HCT116 (cell line): ENCODE measurements around the gene CD109. TPM values are rescaled to one million over a fixed set of nuclear protein-coding genes. Genes with fewer than 3 reads are reported as not detected.

Experiments used
- ATAC-seq: fragments of 200-7000 bp; cut with Tn5 transposase; 2 replicates; pipeline ENCODE4 v1.9.1; 2020; ENCODE audit warnings: mild to moderate bottlenecking, moderate library complexity
- BruUV-seq: library from RNA; stranded (reverse); fragments of 400-500 nt; replicated peaks from 2 replicates; lab custom pipeline; 2021; lab: Mats Ljungman, UMichigan
- CTCF ChIA-PET: fragments of 300-600 bp; sonication (Branson Sonifier 250); formaldehyde crosslinking; loops from one replicate; lab custom pipeline; 2021; ENCODE audit warnings: antibody characterized with exemption; lab: Charles Lee
- POLR2A ChIA-PET: fragments of 300-600, 350-600 bp; sonication (Branson Sonifier 250); formaldehyde crosslinking; loops from one replicate; lab custom pipeline; 2021; ENCODE audit warnings: antibody characterized with exemption; lab: Charles Lee
- RAD21 ChIA-PET, 2 experiments: fragments of 300-600 bp; sonication (Branson Sonifier 250); formaldehyde crosslinking; loops; one replicate each; lab custom pipeline; 2023; ENCODE audit warnings: low total read pairs in 2 of 2; ENCODE audit not compliant: uncharacterized antibody in 2 of 2, unreplicated experiment in 2 of 2, low non-redundant PET in 1 of 2; lab: Charles Lee
- DNase-seq: peaks from one replicate; pipeline ENCODE4 v3.0.0-alpha.2; 2010; ENCODE audit warnings: low read depth, low spot score
- H2AFZ ChIP-seq: fragments of 200-600 bp; shearing (Covaris generic), sonication (generic); 2 replicates; pipeline ENCODE4 v1.6.1; 2017; ENCODE audit warnings: low read depth, mixed run types, mixed read lengths, antibody characterized with exemption, low read length; ENCODE audit not compliant: poor library complexity, severe bottlenecking
- H3K27ac ChIP-seq: 2 replicates; pipeline ENCODE4 v1.5.1; 2012; ENCODE audit warnings: low read depth, low read length
- H3K27me3 ChIP-seq: fragments of 200-600 bp; sonication (generic); 2 replicates; pipeline ENCODE4 v1.6.1; 2016; ENCODE audit warnings: mixed run types, low read length, mixed read lengths; ENCODE audit not compliant: insufficient read depth
- H3K36me3 ChIP-seq, 2 experiments: fragments of 200-500 bp in 1 of 2; fragments of 200-600 bp in 1 of 2; sonication (Bioruptor generic) in 1 of 2; sonication (generic) in 1 of 2; 2 replicates each; pipeline versions ENCODE4 v1.5.1 to v1.6.1; 2014 to 2016; ENCODE audit warnings: low read length in 2 of 2, inconsistent platforms in 1 of 2, mixed read lengths in 1 of 2, mixed run types in 1 of 2; ENCODE audit not compliant: insufficient read depth in 2 of 2, control insufficient read depth in 1 of 2
- H3K4me1 ChIP-seq, 2 experiments: fragments of 200-600 bp in 1 of 2; sonication (generic) in 1 of 2; 2 replicates each; pipeline versions ENCODE4 v1.5.1 to v1.6.1; 2012 to 2017; ENCODE audit warnings: low read length in 2 of 2, inconsistent platforms in 1 of 2, mild to moderate bottlenecking in 1 of 2, mixed read lengths in 1 of 2, mixed run types in 1 of 2, moderate library complexity in 1 of 2; ENCODE audit not compliant: insufficient read depth in 2 of 2, control insufficient read depth in 1 of 2
- H3K4me2 ChIP-seq: fragments of 200-600 bp; sonication (generic); 2 replicates; pipeline ENCODE4 v1.6.1; 2017; ENCODE audit warnings: mixed run types, low read length, mixed read lengths
- H3K4me3 ChIP-seq, 2 experiments: fragments of 200-600 bp in 1 of 2; sonication (generic) in 1 of 2; replicated peaks in 1 of 2; 2 replicates each; pipeline ENCODE4 v1.5.1; 2011 to 2016; ENCODE audit warnings: low read length in 2 of 2, control low read depth in 1 of 2, low read depth in 1 of 2, mild to moderate bottlenecking in 1 of 2, mixed read lengths in 1 of 2, mixed run types in 1 of 2
- H3K79me2 ChIP-seq: fragments of 200-600 bp; sonication (generic); 2 replicates; pipeline ENCODE4 v1.6.1; 2017; ENCODE audit warnings: mild to moderate bottlenecking, mixed run types, low read length, moderate library complexity, mixed read lengths; ENCODE audit not compliant: insufficient read depth
- H3K9ac ChIP-seq: fragments of 200-600 bp; sonication (generic); 2 replicates; pipeline ENCODE4 v1.6.1; 2016; ENCODE audit warnings: low read length, mixed read lengths
- H3K9me2 ChIP-seq: fragments of 200-600 bp; sonication (generic), shearing (Covaris generic); 2 replicates; pipeline ENCODE4 v1.6.1; 2017; ENCODE audit warnings: mixed run types, mild to moderate bottlenecking, moderate library complexity; ENCODE audit not compliant: insufficient read depth
- H3K9me3 ChIP-seq, 2 experiments: fragments of 200-500 bp in 1 of 2; fragments of 200-600 bp in 1 of 2; sonication (Bioruptor generic) in 1 of 2; sonication (generic) in 1 of 2; 2 replicates each; pipeline ENCODE4 v1.6.1; 2014 to 2017; ENCODE audit warnings: low read length in 2 of 2, mixed read lengths in 2 of 2, inconsistent platforms in 1 of 2, low read depth in 1 of 2, mild to moderate bottlenecking in 1 of 2, mixed run types in 1 of 2, moderate library complexity in 1 of 2; ENCODE audit not compliant: control insufficient read depth in 1 of 2, insufficient read depth in 1 of 2
- H4K20me1 ChIP-seq: fragments of 200-600 bp; sonication (generic), shearing (Covaris generic); 2 replicates; pipeline ENCODE4 v1.6.1; 2017; ENCODE audit warnings: mixed run types, mild to moderate bottlenecking, moderate library complexity; ENCODE audit not compliant: insufficient read depth
- CEBPB ChIP-seq: IDR thresholded peaks from 2 replicates; pipeline ENCODE4 v1.6.1; 2012; ENCODE audit warnings: low read depth
- EGR1 ChIP-seq: IDR thresholded peaks from 2 replicates; pipeline ENCODE4 v1.6.1; 2012; ENCODE audit warnings: low read depth
- ELF1 ChIP-seq: IDR thresholded peaks from 2 replicates; pipeline ENCODE4 v1.6.1; 2012; ENCODE audit warnings: low read depth, borderline replicate concordance
- FOSL1 ChIP-seq: IDR thresholded peaks from 2 replicates; pipeline ENCODE4 v1.6.1; 2012; ENCODE audit warnings: low read depth
- POLR2A ChIP-seq: IDR thresholded peaks from 2 replicates; pipeline ENCODE4 v1.7.0; 2011; ENCODE audit warnings: borderline replicate concordance; ENCODE audit not compliant: insufficient read depth, insufficient read length; ENCODE audit errors: extremely low read depth
- RAD21 ChIP-seq: IDR thresholded peaks from 2 replicates; pipeline ENCODE4 v1.6.1; 2012; ENCODE audit warnings: low read depth, mild to moderate bottlenecking
- REST ChIP-seq: IDR thresholded peaks from 2 replicates; pipeline ENCODE4 v1.6.1; 2012; ENCODE audit warnings: low read depth
- SIN3A ChIP-seq: IDR thresholded peaks from 2 replicates; pipeline ENCODE4 v1.6.1; 2012; ENCODE audit warnings: low read depth
- SP1 ChIP-seq: IDR thresholded peaks from 2 replicates; pipeline ENCODE4 v1.6.1; 2012; ENCODE audit warnings: low read depth
- ZNF274 ChIP-seq: fragments of 200-500 bp; sonication (Bioruptor generic); IDR thresholded peaks from 2 replicates; pipeline ENCODE4 v1.6.1; 2014; ENCODE audit warnings: mild to moderate bottlenecking, low read depth, low read length, inconsistent platforms
- intact Hi-C: fragments of 100-400 bp; cut with micrococcal nuclease; formaldehyde crosslinking; loops from 2 replicates; pipeline ENCODE4 v1.10.0; 2022
- total RNA-seq: library from RNA; stranded (reverse); gene quantifications from one replicate; pipeline ENCODE4 v1.2.1, GENCODE V29; 2021; ENCODE audit not compliant: unreplicated experiment
- TF ChIP-seq, protein P1 (sequence below), 3 experiments: fragments of 200-600 bp in 1 of 3; sonication (generic) in 1 of 3; IDR thresholded peaks in 2 of 3; conservative IDR thresholded peaks in 1 of 3; 2 replicates each; pipeline ENCODE4 v1.5.1; 2012 to 2017; ENCODE audit warnings: low read depth in 2 of 3, low read length in 2 of 3, antibody characterized with exemption in 1 of 3, borderline replicate concordance in 1 of 3, control low read depth in 1 of 3, mild to moderate bottlenecking in 1 of 3, mixed read lengths in 1 of 3, mixed run types in 1 of 3, moderate library complexity in 1 of 3; ENCODE audit not compliant: insufficient read depth in 1 of 3

The CD109 gene
- total RNA-seq, 1 experiment from 2014 or later, result 42.1 TPM

- no peaks in the 10 kb centered on the region; a peak in 1 of 4 replicates for H3K36me3 ChIP-seq
- no peaks in the 10 kb centered on the region for H3K79me2 ChIP-seq
- no peak overlapping the region for H3K9ac ChIP-seq
- no peaks in the 10 kb centered on the region for H3K9me3 ChIP-seq
- H3K4me1 ChIP-seq, result no peaks in the 10 kb centered on the region
- POLR2A ChIA-PET, result no interaction called here
- H3K27me3 ChIP-seq, result no peaks in the 10 kb centered on the region
- H3K27ac ChIP-seq, result no peak overlapping the region
- H4K20me1 ChIP-seq, result no peaks in the 10 kb centered on the region
- H3K4me3 ChIP-seq, result no peak overlapping the region
- BruUV-seq, result no TSS peak
- no peak overlapping the region for H2AFZ ChIP-seq
- RAD21 ChIA-PET, result no interaction called here
- CTCF ChIA-PET, result no interaction called here
- DNase-seq (no peak), ATAC-seq (no peak)
- TF ChIP-seq POLR2A (no peak), ELF1 (no peak), EGR1 (no peak)
- TF ChIP-seq, protein P1, sequence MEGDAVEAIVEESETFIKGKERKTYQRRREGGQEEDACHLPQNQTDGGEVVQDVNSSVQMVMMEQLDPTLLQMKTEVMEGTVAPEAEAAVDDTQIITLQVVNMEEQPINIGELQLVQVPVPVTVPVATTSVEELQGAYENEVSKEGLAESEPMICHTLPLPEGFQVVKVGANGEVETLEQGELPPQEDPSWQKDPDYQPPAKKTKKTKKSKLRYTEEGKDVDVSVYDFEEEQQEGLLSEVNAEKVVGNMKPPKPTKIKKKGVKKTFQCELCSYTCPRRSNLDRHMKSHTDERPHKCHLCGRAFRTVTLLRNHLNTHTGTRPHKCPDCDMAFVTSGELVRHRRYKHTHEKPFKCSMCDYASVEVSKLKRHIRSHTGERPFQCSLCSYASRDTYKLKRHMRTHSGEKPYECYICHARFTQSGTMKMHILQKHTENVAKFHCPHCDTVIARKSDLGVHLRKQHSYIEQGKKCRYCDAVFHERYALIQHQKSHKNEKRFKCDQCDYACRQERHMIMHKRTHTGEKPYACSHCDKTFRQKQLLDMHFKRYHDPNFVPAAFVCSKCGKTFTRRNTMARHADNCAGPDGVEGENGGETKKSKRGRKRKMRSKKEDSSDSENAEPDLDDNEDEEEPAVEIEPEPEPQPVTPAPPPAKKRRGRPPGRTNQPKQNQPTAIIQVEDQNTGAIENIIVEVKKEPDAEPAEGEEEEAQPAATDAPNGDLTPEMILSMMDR (IDR thresholded peaks at IDR 0.05 in 2 of 3, conservative IDR thresholded peaks at IDR 0.05 in 1 of 3; ENCODE audit: borderline replicate concordance in 1 of 3, insufficient read depth in 1 of 3, low read depth in 2 of 3, low read length in 2 of 3), result no peak
- no peaks in the 10 kb centered on the region for H3K9me2 ChIP-seq
- H3K4me2 ChIP-seq, result no peak overlapping the region
- intact Hi-C loops, result no loop called here
These were observed 127.8 kb downstream of the CD109 start for GRCh38 chr6:73823832-73824231.

DNA sequence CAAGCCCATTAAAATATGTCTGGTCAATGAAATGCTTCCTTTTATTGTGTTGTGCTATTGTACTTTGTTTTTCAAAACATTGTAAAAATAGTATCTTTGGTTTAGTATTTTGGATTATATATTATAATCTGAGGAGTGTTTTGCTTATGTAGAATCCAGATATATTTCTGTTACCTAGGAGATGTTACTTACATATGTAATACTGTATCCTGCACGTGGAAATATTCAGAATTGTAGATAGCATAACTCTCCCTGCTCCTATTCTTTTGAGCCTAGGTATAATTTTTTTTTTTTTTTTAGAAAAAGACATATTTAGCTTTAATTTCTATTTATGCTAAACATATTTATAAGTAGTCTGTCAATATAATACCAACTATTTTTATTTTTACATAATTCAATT, 130.6 kb downstream of the CD109 start:
- POLR2A ChIA-PET, result no interaction called here
- RAD21 ChIA-PET, result no interaction called here
- TF ChIP-seq ZNF274, result no peak
- TF ChIP-seq, protein P1 (IDR thresholded peaks at IDR 0.05 in 2 of 3, conservative IDR thresholded peaks at IDR 0.05 in 1 of 3; ENCODE audit: borderline replicate concordance in 1 of 3, insufficient read depth in 1 of 3, low read depth in 2 of 3, low read length in 2 of 3), result no peak
- no peak for TF ChIP-seq FOSL1
- no peak for TF ChIP-seq SIN3A
- no peak for TF ChIP-seq POLR2A
- TF ChIP-seq REST, result no peak
- TF ChIP-seq SP1, result no peak
- TF ChIP-seq RAD21, result no peak
- no peak for TF ChIP-seq CEBPB

More for the DNA sequence above, 130.6 kb downstream of the CD109 start:
- no peaks in the 10 kb centered on the region for H3K36me3 ChIP-seq
- intact Hi-C loops, result no loop called here
- no peak overlapping the region for H3K4me2 ChIP-seq
- no peaks in the 10 kb centered on the region for H3K4me1 ChIP-seq
- no peaks in the 10 kb centered on the region for H3K9me2 ChIP-seq
- H3K4me3 ChIP-seq, result no peak overlapping the region
- no TSS peak for BruUV-seq
- H3K9me3 ChIP-seq, result no peaks in the 10 kb centered on the region
- H3K9ac ChIP-seq, result no peak overlapping the region
- no peak overlapping the region for H2AFZ ChIP-seq
- no peak for ATAC-seq
- no peaks in the 10 kb centered on the region for H4K20me1 ChIP-seq
- CTCF ChIA-PET, result no interaction called here
- no peaks in the 10 kb centered on the region for H3K79me2 ChIP-seq
- no peaks in the 10 kb centered on the region for H3K27me3 ChIP-seq
- no peak for DNase-seq
- H3K27ac ChIP-seq, result no peak overlapping the region
